GM12878 (cell line): Measurements from ENCODE around the gene DHRS7C.

Experiments used
- BCL11A ChIP-seq: IDR thresholded peaks from 2 replicates; pipeline ENCODE4 v1.6.1; 2011; ENCODE audit warnings: low read depth, low read length
- CBX5 ChIP-seq: sonication (generic); IDR thresholded peaks from 2 replicates; pipeline ENCODE4 v1.6.1; 2016; ENCODE audit warnings: low read depth, moderate library complexity, mild to moderate bottlenecking, inconsistent platforms
- MAX ChIP-seq: IDR thresholded peaks from 2 replicates; pipeline ENCODE4 v1.6.1; 2012; ENCODE audit warnings: low read depth, low read length, improper control_type of control experiment
- POLR2AphosphoS5 ChIP-seq: IDR thresholded peaks from 2 replicates; pipeline ENCODE4 v1.6.1; 2011; ENCODE audit warnings: mild to moderate bottlenecking, low read length, inconsistent platforms
- YY1 ChIP-seq: IDR thresholded peaks from 2 replicates; pipeline ENCODE4 v1.6.1; 2011; ENCODE audit warnings: low read depth, mild to moderate bottlenecking, low read length
- ZNF24 ChIP-seq: fragments of 450-650 bp; IDR thresholded peaks from 2 replicates; pipeline ENCODE4 v1.6.1; 2017; ENCODE audit warnings: antibody characterized with exemption, mild to moderate bottlenecking
- TF ChIP-seq, protein P1 (sequence below), 3 experiments: IDR thresholded peaks in 2 of 3; conservative IDR thresholded peaks in 1 of 3; 2 replicates each; pipeline ENCODE4 v1.5.1; 2011; ENCODE audit warnings: low read depth in 3 of 3, low read length in 3 of 3, mild to moderate bottlenecking in 3 of 3, control low read depth in 2 of 3, moderate library complexity in 2 of 3, inconsistent platforms in 1 of 3, mixed read lengths in 1 of 3; ENCODE audit not compliant: control insufficient read depth in 2 of 3, insufficient read depth in 1 of 3; ENCODE audit errors: extremely low read depth in 1 of 3
- TF ChIP-seq, protein P2 (sequence below): IDR thresholded peaks from 2 replicates; pipeline ENCODE4 v1.6.1; 2012; ENCODE audit warnings: mild to moderate bottlenecking, low read depth, low read length

DNA sequence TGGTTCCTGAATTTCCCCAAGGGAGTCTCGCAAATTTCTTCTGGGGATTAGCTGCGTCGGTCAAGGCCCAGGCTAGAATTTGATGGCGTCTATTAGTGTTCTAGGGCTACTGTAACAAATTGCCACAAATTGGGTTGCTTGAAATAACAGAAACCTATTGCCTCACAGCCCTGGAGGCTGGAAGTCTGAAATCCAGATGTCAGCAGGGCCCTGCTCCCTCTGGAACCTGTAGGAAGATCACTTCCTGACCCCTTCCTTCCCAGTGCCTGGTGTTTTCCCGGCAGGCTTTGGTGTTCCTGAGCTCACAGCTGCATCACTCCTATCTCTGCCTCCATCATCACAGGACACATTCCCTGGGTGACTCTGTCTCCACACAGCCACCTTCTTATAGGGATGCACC, 24.4 kb downstream of the DHRS7C start:
- TF ChIP-seq, protein P1, sequence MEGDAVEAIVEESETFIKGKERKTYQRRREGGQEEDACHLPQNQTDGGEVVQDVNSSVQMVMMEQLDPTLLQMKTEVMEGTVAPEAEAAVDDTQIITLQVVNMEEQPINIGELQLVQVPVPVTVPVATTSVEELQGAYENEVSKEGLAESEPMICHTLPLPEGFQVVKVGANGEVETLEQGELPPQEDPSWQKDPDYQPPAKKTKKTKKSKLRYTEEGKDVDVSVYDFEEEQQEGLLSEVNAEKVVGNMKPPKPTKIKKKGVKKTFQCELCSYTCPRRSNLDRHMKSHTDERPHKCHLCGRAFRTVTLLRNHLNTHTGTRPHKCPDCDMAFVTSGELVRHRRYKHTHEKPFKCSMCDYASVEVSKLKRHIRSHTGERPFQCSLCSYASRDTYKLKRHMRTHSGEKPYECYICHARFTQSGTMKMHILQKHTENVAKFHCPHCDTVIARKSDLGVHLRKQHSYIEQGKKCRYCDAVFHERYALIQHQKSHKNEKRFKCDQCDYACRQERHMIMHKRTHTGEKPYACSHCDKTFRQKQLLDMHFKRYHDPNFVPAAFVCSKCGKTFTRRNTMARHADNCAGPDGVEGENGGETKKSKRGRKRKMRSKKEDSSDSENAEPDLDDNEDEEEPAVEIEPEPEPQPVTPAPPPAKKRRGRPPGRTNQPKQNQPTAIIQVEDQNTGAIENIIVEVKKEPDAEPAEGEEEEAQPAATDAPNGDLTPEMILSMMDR (IDR thresholded peaks at IDR 0.05 in 2 of 3, conservative IDR thresholded peaks at IDR 0.05 in 1 of 3; ENCODE audit: control insufficient read depth in 2 of 3, extremely low read depth in 1 of 3, insufficient read depth in 1 of 3, low read depth in 3 of 3, low read length in 3 of 3): no peak
- no peak for TF ChIP-seq CBX5
- no peak for TF ChIP-seq POLR2AphosphoS5
- TF ChIP-seq MAX: no peak
- TF ChIP-seq ZNF24: no peak
- TF ChIP-seq, protein P2, sequence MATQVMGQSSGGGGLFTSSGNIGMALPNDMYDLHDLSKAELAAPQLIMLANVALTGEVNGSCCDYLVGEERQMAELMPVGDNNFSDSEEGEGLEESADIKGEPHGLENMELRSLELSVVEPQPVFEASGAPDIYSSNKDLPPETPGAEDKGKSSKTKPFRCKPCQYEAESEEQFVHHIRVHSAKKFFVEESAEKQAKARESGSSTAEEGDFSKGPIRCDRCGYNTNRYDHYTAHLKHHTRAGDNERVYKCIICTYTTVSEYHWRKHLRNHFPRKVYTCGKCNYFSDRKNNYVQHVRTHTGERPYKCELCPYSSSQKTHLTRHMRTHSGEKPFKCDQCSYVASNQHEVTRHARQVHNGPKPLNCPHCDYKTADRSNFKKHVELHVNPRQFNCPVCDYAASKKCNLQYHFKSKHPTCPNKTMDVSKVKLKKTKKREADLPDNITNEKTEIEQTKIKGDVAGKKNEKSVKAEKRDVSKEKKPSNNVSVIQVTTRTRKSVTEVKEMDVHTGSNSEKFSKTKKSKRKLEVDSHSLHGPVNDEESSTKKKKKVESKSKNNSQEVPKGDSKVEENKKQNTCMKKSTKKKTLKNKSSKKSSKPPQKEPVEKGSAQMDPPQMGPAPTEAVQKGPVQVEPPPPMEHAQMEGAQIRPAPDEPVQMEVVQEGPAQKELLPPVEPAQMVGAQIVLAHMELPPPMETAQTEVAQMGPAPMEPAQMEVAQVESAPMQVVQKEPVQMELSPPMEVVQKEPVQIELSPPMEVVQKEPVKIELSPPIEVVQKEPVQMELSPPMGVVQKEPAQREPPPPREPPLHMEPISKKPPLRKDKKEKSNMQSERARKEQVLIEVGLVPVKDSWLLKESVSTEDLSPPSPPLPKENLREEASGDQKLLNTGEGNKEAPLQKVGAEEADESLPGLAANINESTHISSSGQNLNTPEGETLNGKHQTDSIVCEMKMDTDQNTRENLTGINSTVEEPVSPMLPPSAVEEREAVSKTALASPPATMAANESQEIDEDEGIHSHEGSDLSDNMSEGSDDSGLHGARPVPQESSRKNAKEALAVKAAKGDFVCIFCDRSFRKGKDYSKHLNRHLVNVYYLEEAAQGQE: no peak
- TF ChIP-seq YY1: no peak
- TF ChIP-seq BCL11A: no peak
